ENCODE measurements around the gene ZNF444.
A peak's percentile ranks its signal among the peaks of the same experiment; 100 is the strongest.

ZNF444 gene

DNA sequence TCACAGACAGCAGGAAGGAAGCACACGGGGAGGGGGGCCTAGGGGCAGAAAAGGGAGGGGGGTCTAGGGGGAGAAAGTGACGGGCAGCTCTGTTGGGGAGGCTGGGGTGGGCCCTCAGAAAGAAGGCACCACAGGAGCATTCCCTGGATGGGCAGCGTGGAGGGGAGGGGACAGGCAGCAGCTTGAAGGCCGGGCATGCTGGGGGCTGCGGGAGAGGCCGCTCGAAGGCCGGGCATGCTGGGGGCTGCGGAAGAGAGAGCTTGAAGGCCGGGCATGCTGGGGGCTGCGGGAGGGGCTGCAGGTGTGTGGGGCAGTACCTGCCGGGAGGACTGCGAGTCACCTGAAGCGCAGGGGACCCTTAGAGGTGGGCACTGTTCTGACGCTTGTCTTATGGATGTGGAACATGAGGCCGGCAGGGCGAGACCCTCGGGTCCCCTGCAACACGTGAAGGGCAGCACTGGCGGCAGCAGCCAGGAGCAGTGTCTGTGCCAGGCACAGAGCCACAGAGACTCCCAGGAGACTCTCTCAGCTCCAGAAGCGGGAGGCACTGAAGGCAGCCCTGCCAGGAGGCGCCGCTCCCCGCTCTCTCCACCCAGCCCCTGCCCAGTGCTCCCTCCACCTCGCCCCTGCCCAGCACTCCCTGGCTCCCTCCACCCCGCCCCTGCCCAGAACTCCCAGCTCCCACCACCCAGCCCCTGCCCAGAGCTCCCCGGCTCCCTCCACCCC lies 33.3 kb upstream of the ZNF444 start:
- DNase-seq, result no peak

DNA sequence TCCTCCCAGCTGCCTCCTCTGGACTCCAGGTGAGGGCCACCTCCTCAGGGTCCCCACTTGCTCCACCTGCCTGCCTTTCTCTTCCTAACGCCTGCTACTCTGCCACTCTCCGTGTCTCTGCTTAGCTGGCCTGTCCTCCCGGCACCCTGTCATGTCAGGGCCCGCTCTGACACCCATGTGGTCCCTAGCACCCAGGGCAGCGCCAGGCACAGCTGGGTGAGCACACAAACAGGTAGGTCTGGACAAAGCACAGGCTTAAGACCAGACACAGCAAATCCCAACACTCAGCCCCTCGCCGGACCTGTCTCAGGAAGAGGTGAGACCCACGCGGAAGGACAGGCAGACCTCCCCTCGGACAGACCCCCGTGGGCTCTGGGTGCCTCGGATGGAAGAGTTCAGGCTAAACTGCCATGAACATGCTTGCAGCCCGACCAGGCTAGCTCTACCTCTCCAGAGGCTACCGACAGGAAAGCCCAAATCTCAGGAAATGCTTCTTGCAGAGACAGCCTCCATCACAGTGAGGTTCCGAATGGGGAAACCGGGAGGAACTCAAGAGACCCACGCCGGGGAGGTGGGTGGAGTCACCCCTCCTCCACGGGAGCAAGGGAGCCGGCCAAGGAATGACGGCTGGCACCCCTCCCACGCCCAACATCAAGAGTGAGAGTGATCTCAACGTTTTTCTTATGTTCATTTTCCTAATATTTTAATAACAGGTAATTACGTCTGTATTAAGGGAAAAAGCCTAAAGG lies 32.5 kb upstream of the ZNF444 start:
- no peak for DNase-seq

DNA sequence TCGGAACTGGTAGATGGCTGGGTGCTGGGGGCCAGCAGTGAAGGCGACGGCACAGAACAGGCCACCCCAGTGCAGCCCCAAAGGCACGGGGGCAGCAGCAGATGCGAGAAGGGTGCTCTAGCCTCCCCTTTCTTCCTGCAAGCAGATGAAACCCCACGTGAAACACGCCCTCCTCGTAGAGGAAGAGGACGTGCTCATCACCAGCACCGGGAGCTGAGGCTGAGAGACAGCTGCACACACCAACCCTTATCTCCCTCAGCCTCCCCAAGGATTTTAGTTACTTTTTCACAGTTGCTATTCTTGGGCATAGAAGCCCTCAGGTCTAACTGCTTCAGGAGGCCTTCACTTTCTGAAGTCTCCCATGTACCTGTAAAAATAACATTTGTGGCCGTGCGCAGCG lies 31.9 kb upstream of the ZNF444 start:
- no peak for DNase-seq

DNA sequence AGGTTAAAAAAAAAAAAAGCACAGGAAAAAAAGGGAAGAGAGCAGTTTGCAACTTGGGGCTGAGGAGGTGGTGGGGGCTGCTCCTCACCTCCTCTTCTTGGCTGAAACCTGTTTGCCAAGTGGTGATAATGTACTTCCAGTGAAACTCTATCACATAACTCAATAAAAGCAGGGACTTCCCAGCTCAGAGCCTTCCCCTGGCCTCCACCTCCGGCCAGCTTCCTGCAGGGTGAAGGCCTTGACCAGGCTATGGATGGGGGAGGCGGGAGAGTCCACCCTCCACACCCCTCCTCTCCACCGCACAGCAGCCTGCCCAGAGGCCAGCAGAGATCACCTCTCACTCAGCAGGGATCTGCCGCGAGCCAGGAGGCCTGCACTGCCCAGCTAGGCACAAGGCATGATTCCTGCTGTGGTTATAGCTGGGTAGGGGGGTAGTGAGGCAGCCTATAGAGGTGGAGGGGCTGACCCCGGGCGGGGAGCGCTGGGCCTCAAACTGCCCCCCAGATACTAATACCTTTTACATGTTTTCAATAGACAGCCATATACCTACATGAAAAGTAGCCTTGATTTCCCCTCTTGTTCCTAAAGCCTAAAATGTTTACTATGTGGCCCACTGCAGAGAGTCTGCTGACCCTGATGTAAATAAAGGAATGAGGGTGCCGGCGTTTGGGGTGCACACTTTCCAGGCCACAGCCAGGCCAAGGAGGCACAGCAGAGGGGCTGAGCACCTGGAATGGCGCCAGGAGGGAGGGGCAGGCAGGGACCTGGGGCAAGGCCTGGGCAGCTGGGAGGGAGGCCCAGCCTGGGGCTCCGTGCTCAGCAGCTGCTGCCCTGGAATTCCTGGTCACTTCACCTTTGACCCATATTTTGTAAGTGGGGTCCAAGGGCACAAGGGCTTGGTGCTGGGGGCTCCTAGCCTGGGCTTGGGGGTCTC lies 30.3 kb upstream of the ZNF444 start:
- no peak for DNase-seq

DNA sequence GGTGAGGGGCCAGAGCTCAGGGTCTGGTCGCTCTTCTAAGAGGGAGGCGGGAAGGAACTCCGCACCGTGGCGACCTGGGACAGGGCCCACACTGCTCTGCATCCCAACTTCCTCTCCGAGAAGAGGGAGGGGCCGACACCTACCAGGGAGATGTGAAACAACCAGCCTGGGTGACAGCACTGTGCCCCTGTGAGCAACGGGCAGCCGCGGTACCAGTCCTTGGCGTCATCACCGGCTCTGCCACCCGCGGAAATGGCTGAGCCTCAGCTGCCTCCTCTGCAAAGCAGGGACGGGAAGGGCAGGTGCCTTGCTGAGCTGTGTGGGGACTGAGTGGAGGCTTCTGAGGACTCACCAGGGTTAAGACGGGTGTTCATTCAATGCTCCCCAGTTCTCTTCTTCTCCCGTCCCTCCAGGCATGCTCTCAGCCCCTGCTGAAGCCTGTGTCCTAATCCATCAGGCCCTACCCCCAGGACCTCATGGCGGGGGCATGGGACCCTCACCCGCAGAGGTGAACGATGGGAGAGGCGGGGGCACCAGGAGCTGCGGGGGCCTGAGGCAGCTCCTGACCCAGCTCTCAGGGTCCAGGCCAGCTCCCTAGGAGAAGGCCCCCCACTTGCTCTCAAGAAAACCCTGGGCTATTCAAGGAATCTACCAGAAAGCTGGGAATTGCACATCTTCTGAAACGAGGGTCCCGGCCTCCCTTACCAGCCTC lies 29.3 kb upstream of the ZNF444 start:
- peak; percentile 64 for DNase-seq

DNA sequence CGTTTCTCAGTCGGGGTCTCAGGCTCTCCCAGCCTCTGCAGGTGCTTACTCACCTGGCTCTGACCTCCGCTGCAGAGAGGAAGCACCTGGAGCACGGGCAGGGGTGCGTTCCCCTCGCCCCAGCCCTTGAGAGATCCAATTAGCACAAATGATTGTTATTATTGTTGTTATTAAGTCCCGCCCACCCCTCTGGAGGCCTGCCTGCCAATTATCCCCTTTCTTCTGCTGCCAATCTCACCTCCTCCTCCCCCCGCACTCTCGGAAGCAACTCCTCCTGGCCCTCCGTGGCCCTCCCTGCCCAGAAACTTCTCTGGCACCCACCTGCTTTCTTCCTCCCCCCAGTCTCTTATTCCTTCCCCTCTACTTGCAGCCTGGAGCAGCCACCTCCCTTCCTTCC lies 28.8 kb upstream of the ZNF444 start:
- no peak for DNase-seq

DNA sequence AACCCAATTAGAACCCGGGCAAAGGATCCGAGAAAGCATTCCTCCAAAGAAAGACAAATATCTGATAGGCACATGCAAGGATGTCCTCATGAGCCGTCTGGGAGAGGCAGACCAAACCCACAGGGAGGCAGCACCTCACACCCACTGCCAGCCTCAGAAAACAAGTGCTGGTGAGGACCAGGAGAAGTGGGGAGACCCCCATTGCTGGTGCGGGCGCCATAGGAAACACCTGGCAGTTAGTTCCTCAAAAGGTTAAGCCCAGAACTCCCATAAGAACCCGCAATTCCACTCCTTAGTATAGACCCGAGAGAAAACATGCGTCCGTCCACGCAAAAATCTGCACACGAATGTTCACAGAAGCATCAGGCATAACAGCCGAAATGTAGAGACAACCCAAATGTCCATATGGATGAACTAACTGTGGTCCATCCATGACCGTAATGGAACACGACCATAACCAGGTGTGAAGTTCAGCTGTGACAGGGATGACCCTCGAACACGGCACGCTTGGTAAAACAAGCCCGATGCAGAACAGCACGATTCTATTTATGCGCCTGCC lies 27.9 kb upstream of the ZNF444 start:
- no peak for DNase-seq

DNA sequence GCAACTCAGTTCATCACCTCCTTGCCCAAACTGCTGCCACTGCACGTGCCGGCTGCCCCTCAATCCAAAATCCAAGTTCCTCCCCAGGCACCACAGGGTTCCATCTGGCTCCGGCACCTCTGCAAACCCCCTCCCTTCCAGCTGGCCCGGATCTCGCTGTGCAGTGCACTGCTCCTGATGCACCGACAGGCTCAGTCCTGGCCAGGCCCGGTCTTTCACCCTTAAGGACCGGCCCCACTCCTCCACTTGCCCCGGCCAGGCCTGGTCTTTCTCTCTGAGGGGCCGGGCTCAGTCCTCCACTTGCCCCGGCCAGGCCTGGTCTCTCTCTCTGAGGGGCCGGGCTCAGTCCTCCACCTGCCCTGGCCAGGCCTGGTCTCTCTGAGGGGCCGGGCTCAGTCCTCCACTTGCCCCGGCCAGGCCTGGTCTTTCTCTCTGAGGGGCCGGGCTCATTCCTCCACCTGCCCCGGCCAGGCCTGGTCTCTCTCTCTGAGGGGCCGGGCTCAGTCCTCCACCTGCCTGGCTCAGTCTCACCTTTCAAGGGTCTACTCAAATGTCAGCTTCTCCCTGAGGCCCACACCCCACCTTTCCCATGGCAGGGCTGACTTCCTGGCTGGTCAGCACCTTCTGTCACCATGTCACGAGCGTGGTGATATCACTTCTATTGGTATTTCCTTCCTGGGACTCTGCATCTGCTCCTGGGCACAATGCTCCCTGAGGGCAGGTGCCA lies 26.9 kb upstream of the ZNF444 start:
- no peak for DNase-seq

DNA sequence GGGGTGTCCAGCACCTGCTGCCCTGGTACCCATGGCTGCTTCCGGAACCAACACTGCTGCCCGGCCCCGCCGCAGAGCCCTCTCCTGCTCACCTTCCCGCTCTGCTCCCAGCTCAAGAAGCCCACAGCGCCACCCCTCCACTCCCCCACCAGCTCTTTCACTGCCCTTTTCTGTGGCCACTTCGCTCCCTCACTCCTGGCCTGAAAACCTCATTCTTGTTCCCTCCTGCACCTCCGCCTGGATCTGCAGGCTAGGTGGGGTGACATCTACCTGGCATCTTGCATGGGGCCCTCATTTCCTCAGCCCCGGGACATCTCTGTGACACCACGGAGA lies 26.3 kb upstream of the ZNF444 start:
- no peak for DNase-seq

DNA sequence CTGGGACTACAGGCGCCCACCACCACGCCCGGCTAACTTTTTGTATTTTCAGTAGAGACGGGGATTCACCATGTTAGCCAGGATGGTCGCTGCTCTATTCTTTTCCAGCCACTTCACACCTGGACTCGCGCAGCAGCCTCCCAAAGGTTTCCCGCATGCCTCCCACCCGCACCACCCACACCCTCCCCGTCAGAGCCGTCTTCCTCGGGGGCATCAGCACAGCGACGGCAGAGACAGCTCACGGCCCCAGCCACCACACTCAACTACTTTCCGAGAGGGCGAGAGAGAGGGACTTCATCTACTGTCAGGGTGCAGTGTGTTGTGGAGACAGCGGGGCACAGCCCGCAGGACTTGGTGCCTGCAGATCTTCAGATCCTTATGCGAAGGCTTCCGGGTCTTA lies 25.6 kb upstream of the ZNF444 start:
- no peak for DNase-seq

DNA sequence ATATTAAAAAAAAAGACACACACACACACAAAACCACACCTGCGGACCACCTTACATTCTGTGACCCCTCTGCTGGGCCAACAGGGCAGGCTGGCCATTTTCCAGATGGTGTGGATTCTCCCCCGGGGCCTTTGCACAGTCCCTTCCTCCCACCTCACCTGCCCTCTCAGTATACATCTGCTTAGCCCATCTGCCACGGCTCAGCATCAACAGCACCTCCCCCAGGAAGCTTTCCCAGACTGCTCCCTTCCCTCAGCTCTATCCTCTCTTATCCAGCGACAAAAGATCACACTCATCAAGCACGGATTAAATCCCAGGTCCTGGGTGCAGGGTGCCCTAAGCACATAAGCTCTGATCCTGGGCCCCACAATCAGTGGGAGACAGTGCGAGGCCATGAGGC lies 24.5 kb upstream of the ZNF444 start:
- no peak for DNase-seq

DNA sequence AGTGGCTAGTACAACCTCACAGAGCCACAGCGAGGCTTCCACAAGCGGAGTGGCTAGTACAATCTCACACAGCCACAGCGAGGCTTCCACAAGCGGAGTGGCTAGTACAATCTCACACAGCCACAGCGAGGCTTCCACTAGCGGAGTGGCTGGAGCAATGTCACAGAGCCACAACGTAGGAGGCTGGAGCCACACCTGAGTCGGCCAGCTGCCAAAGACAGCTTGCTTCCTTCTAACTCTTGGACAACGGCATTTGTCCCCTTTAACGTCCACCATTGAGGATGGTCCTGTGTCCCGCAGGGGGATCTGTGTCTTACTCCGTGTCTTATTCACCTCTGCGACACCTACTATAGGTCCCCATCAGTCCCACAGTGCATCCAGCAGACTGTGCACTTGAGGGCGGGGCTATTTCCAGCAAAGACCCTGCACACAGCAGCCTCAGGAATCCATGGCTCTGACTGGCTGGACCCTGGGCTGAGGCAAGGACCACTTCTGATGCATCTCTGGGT lies 23.7 kb upstream of the ZNF444 start:
- DNase-seq, result no peak

DNA sequence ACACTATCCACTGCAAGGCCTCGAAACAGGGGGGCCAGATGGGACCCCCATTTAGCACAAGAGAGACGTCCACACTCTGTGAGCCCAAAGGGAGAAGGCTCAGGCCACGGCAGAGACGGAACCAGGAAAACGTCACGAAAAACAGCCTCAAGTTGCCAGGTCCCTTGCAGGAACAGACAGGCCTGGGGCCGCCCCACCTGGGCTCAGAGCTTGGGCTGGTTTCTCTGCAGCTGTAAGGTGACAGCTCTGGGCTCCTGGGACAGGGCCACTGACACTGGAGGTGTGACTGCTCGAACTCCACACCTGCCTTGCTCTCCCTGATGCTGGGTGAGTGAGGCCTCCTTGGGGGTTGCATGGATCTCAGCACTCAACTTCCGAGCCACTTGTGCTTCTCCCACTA lies 23.2 kb upstream of the ZNF444 start:
- no peak for DNase-seq

DNA sequence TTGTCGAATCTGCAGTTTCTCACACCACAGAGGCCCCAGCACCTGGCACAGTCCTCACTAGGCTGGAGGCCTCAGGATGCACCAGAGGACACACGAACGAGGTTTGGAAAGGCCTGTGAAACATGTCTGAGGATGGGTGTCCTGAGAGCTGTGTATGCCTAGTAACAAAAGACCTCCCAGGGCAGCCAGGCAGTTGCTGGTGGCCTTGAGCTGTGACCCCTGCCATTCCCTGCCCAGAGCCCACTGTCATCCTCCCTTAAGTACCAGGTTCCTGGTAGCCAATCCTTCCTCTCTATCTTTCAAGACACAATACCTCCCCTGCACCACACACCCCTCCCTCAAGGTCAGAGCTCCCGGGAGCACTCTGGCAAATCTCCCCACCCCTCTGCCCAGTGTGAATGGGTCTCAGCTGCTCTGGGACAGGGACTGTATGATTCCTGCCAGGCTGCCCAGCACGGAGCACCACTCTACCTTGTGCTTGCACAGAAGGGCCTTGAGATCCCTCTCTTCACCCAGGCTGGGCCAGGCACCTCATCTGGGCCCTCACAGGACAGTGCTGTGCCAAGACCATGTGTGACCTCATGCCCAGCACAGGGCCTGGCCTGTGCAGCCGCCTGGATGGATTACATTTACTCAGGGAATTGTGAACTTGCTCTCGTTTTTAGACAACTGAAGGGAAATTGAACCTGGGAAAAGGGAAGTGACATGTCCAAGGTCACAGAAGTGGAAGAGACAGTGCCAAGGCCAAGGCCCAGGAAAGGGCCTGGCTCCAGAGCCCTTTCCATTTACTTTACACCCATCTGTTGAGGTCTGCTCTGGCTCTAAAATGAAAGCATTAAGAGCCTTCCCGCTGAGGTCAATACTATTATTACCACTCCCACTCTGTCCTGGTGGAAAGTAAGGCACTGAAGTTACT lies 22.2 kb upstream of the ZNF444 start:
- DNase-seq, result no peak

DNA sequence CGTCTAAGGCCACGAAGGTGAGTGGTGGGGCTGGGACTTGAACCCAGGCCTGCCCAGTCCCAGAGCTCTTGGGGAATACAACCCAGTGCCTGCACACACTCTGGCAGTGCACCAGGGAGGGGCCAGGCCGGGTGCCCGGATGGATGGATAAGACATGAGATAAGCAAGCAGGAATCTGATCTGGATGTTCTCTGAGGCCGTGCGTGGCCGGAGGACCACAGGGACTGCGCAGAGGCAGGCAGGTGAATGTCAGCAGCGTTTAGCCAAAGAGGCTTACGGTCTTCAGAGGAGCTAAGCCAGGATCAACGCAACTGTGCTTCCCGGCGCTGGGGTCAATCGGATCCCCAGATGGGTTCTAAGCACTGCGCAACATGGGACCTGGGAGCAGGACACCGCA lies 21.5 kb upstream of the ZNF444 start:
- no peak for DNase-seq

DNA sequence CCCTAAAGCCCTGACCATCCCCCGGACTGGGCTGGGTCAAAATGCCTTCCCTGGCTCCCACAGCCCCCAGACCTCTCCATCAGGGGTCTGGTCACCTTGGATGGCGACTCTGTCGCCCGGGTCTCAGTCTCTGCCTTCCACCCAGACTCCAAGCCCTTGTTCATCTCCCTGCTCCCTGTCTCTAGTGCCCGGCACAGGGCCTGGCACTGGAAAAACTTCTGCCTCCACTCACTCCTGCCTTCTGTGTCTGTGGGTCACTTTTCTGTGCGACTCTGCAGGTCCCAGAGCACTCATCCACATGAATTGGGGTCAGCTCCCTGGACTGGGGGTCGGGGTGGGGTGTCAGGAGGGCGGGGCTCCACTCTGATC lies 21.1 kb upstream of the ZNF444 start:
- no peak for DNase-seq

DNA sequence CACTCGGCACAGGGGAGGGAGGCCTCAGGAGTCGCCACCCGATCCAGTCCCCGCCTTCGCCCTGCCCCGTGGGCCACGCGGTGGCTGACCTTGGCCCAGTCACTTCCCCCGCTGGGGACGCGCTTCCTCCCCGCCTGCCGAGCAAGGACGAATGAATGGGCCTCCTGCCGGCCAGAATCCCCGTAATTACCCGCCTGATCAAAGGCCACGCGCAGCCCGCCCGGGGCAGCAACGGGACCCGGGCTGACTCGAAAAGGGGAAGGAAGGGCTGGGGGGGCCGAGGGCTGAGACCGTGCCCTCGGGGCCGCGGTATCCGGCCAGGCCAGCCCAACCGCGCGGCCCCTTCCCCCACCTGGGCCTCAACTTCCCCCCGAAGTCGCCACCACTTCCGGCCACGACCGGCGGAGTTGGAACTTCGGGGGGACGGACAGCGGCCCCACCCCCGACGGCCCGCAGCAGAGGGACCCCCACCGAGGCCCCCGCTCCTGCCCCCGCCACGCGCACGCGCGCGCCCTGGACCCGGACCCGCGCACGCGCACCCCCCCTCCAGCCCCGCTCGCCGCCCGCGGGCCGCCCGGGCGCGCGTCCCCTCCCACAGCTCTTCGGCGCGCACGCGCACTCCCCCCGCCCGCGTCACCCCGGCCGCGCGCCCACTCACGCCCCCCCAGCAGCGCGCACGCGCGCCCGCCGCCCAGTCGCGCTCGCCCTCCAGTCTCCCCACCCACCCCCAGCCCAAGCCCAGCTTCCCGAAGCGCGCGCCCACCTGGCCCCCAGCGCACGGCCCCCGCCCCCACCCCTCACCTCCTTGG lies 20.5 kb upstream of the ZNF444 start:
- DNase-seq, result peak; percentile 84

DNA sequence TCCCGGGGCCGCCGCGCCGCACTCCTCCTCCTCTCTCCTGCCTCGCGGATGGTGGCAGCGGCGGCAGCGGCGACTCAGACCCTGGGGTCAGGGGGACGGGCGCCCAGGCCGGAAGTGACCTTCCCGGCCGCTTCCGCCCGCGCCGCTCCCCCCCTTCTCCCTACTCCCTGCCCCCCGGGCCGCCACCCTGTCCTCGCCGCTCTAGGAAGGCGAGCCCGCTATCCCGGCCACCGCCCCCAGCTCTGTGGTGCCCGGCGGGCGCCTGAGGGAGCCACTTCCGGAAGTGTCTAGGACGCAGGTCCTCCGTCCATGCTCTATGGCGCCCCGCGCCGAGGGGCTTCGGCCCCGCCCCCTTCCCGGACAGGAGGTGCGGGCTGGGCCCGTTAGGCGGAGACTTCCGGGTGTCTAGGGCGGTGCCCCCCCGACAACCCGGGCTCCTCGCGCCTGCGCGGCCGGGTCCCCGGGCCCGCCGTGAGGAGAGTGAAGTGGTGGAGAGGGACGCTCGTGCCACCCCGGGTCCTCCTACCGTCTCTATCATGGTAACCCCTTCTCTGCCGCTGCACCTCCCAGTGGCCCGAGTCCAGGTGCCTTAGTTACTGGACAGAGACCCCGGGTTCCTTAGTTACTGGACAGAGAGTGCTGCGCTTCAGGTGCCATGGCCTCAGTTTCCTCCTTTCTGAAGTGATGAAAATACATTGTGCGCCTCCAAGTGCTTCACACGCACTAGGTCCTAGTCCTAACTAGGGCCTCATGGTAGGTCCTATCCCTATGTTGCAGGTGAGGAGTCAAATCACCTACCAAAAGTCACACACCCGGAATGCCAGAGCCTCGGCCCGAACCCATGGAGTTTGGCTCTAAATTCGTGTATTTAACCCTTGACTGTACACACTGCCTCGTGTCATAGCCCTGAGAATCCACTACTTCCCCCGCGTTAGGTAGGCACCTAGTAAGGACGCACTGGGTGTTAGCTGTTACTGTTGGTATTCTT lies 19.6 kb upstream of the ZNF444 start, which contains the start of gene ZNF787:
Gene ZNF787, minus strand, starts transcription at position 116 of the 988 bp plus-strand sequence. CDS start 18,078 bp downstream, outside the sequence.
- DNase-seq, result peak; percentile 98

All from stimulated activated CD4-positive, alpha-beta T cell treated with anti-CD3 and anti-CD28 coated beads, Interleukin-15, amount 100 ng/mL, for 24 hours (primary cell).